ENCODE data around the gene MT1F. TPM values are rescaled to one million over a fixed set of nuclear protein-coding genes. Genes with fewer than 3 reads are reported as not detected.
A peak's percentile ranks its signal among the peaks of the same experiment; 100 is the strongest.

MT1F gene
- total and polyA plus RNA-seq, 10 of the 15 experiments (the other 5 are each of a cell fraction or from before 2014, with no cell fraction given) = 0.28 to 2.5 (median 1.1) TPM; not detected in 1

DNA sequence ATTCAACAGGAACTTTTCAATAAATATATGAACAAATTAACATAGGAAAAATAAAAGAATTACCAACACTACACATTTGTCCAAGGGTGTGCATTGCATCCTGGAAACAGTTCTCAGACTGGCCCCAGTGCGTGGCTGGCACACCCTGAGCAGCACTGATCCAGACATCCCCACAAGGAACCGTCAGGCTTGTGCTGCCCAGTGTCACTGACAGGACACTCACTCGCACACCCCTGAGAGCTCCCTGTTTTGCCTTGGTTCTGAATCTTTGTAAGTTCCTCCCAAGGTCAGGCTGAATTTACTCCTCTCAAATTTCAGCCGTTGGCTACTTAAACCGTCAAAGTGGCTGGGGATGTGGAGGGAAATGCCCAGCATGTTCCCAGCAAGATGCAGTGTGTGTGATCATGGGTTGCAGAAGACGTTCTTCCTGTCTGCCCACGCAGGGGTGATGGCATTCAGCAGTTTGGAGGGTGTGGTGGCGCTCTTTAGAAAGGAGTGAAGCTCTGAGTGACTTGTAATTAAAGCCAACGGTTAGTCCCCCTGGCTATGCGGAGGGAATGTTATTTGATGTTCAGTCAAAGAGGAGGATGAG is 47.6 kb upstream of the MT1F start (continued):
- TF ChIP-seq, protein P1, sequence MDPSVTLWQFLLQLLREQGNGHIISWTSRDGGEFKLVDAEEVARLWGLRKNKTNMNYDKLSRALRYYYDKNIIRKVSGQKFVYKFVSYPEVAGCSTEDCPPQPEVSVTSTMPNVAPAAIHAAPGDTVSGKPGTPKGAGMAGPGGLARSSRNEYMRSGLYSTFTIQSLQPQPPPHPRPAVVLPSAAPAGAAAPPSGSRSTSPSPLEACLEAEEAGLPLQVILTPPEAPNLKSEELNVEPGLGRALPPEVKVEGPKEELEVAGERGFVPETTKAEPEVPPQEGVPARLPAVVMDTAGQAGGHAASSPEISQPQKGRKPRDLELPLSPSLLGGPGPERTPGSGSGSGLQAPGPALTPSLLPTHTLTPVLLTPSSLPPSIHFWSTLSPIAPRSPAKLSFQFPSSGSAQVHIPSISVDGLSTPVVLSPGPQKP (IDR thresholded peaks at IDR 0.05; ENCODE audit: low read depth, low read length) = no peak
- TF ChIP-seq KLF5 (IDR thresholded peaks at IDR 0.05; ENCODE audit: partially characterized antibody) = no peak
- no peak for TF ChIP-seq TARDBP (IDR thresholded peaks at IDR 0.05; ENCODE audit: borderline replicate concordance)
- 0 out of 2 replicates have a peak, but pooled peaks have one; percentile 41 for TF ChIP-seq BCL11A (IDR thresholded peaks at IDR 0.05; ENCODE audit: low read depth, low read length)
- TF ChIP-seq, protein P2, sequence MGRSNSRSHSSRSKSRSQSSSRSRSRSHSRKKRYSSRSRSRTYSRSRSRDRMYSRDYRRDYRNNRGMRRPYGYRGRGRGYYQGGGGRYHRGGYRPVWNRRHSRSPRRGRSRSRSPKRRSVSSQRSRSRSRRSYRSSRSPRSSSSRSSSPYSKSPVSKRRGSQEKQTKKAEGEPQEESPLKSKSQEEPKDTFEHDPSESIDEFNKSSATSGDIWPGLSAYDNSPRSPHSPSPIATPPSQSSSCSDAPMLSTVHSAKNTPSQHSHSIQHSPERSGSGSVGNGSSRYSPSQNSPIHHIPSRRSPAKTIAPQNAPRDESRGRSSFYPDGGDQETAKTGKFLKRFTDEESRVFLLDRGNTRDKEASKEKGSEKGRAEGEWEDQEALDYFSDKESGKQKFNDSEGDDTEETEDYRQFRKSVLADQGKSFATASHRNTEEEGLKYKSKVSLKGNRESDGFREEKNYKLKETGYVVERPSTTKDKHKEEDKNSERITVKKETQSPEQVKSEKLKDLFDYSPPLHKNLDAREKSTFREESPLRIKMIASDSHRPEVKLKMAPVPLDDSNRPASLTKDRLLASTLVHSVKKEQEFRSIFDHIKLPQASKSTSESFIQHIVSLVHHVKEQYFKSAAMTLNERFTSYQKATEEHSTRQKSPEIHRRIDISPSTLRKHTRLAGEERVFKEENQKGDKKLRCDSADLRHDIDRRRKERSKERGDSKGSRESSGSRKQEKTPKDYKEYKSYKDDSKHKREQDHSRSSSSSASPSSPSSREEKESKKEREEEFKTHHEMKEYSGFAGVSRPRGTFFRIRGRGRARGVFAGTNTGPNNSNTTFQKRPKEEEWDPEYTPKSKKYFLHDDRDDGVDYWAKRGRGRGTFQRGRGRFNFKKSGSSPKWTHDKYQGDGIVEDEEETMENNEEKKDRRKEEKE (IDR thresholded peaks at IDR 0.05) = no peak
- no peak for TF ChIP-seq IRF4 (IDR thresholded peaks at IDR 0.05; ENCODE audit: low read depth, low read length)

DNA sequence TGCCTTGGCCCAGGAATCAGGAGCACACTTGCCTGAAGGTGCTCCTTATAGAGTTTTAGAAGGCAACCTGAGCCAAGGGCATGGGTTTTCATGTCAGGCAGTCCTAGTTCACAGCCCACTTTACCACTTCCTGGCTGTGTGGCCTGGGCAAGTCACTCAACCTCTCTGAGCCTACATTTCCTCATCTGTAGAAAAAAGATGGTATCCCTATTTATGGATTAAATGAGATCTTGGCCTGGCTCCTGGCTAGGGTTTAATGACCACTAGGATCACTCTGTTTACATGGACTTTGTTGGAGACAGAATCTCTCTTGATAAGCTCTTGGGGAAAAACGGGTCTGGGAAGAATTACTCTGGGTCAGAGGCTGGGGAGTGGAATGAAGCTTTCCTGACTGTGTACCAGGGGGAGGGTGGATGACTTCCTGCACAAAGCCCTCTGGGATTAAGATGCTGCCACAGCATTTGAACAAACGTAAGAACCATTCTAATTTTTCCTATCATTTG is 47.1 kb upstream of the MT1F start:
- Histone ChIP-seq H3K79me2 (ENCODE audit: control insufficient read depth, insufficient read depth, low read length) (no peaks in the 10 kb centered on the region), H3K27me3 (replicated peaks in 1 of 2; ENCODE audit: control insufficient read depth in 2 of 2, insufficient read depth in 2 of 2, low read length in 1 of 2) (no peaks in the 10 kb centered on the region), H3K9ac (ENCODE audit: control insufficient read depth, insufficient read depth, low read length) (0 out of 2 replicates have a peak overlapping the region, but pooled peaks have one; percentile 38), H4K20me1 (ENCODE audit: control insufficient read depth, insufficient read depth) (no peaks in the 10 kb centered on the region), H3K4me2 (ENCODE audit: control insufficient read depth, insufficient read depth) (peak overlapping the region; percentile 82), H3K27ac (ENCODE audit: control insufficient read depth, insufficient read depth) (peak overlapping the region; percentile 50; the same call in 1 of the 2 replicates), H2AFZ (ENCODE audit: control insufficient read depth, low read depth, low read length) (peak overlapping the region; percentile 60; the same call in 1 of the 2 replicates), H3K36me3 (ENCODE audit: control insufficient read depth in 2 of 2, insufficient read depth in 2 of 2, low read length in 1 of 2) (no peaks in the 10 kb centered on the region), H3K4me3 (0 out of 2 replicates have a peak overlapping the region, but pooled peaks have one; percentile 70), H3K9me3 (replicated peaks; ENCODE audit: control insufficient read depth, insufficient read depth, low read length) (no peaks in the 10 kb centered on the region), H3K4me1 (ENCODE audit: control insufficient read depth, insufficient read depth, low read length) (peaks cover 29% of the 10 kb centered on the region)
- peak; percentile 5 for ATAC-seq
- no TSS peak for BruUV-seq (replicated peaks)
- in situ Hi-C loops (cut with MboI) (no loop called here), intact Hi-C loops (cut with micrococcal nuclease; ENCODE audit: unreplicated experiment) (no loop called here)
- 0% methylated on average over 2 of the region's 2 CpGs for WGBS (ENCODE audit: insufficient coverage, insufficient replicate concordance, low lambda C conversion rate, missing lambda C conversion rate)
- FAIRE-seq = no peak
- SMC1A ChIA-PET (ENCODE audit: uncharacterized antibody, unreplicated experiment) = interaction anchor here (1.1 to 4.6 kb wide), 8 partner anchors 9 to 91 kb away, joined by 3 to 27 read pairs (median 8); no protein-coding TSS in a partner anchor
- RAD21 ChIA-PET (ENCODE audit: unreplicated experiment) = interaction anchor here (1.2 to 4.6 kb wide), 6 partner anchors 13 to 92 kb away, joined by 3 to 23 read pairs (median 4); partner anchors contain the start of gene MT1E
- no peak for DNase-seq (ENCODE audit: low read depth, low spot score)
- CTCF ChIA-PET = interaction anchor here (1.4 to 10.0 kb wide), 6 partner anchors 9 to 91 kb away, joined by 3 to 77 read pairs (median 6); no protein-coding TSS in a partner anchor
- POLR2A ChIA-PET = interaction anchor here (0.6 to 1.7 kb wide), 3 partner anchors 13 to 358 kb away, joined by 3 to 4 read pairs (median 4); partner anchors contain the start of gene MT1E
- TF ChIP-seq, protein P3, sequence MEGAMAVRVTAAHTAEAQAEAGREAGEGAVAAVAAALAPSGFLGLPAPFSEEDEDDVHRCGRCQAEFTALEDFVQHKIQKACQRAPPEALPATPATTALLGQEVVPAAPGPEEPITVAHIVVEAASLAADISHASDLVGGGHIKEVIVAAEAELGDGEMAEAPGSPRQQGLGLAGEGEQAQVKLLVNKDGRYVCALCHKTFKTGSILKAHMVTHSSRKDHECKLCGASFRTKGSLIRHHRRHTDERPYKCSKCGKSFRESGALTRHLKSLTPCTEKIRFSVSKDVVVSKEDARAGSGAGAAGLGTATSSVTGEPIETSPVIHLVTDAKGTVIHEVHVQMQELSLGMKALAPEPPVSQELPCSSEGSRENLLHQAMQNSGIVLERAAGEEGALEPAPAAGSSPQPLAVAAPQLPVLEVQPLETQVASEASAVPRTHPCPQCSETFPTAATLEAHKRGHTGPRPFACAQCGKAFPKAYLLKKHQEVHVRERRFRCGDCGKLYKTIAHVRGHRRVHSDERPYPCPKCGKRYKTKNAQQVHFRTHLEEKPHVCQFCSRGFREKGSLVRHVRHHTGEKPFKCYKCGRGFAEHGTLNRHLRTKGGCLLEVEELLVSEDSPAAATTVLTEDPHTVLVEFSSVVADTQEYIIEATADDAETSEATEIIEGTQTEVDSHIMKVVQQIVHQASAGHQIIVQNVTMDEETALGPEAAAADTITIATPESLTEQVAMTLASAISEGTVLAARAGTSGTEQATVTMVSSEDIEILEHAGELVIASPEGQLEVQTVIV (IDR thresholded peaks at IDR 0.05; ENCODE audit: borderline replicate concordance, partially characterized antibody) = no peak
- TF ChIP-seq SMAD1 (IDR thresholded peaks at IDR 0.05; ENCODE audit: low read depth, partially characterized antibody) (no peak), STAT3 (IDR thresholded peaks at IDR 0.05; ENCODE audit: low read depth, low read length) (no peak)
- TF ChIP-seq, protein P2 (IDR thresholded peaks at IDR 0.05) = no peak

Data from GM12878 (cell line).